T-helper 2 cell treated with Interferon-gamma antibody and Interleukin-4, amounts not matched to agents 5 μg/mL and 100 μg/mL, for 36 hours (primary cell): ENCODE results near the gene ACTL9.
"Not testable (repeated sequence)": the region's sequence is repeated elsewhere in the genome, so short reads cannot be mapped to it uniquely, and the experiment has no call there.

Source experiments
- DNase-seq: peaks from one replicate; pipeline ENCODE4 v3.0.0; 2021; ENCODE audit warnings: low spot score
- H3K27ac Mint-ChIP-seq: one replicate; pipeline ENCODE4 v1.8.0; 2021; ENCODE audit warnings: mild to moderate bottlenecking, mixed read lengths
- H3K27me3 Mint-ChIP-seq: one replicate; pipeline ENCODE4 v1.8.0; 2021; ENCODE audit warnings: low read depth, mixed read lengths
- H3K36me3 Mint-ChIP-seq: one replicate; pipeline ENCODE4 v1.8.0; 2021; ENCODE audit warnings: low read depth, mixed read lengths
- H3K4me1 Mint-ChIP-seq: one replicate; pipeline ENCODE4 v1.8.0; 2021; ENCODE audit warnings: low read depth, mixed read lengths
- H3K4me3 Mint-ChIP-seq: one replicate; pipeline ENCODE4 v1.8.0; 2022; ENCODE audit warnings: mild to moderate bottlenecking, moderate library complexity, mixed read lengths
- H3K9me3 Mint-ChIP-seq: one replicate; pipeline ENCODE4 v1.8.0; 2021; ENCODE audit warnings: mixed read lengths

ACTL9 gene, protein sequence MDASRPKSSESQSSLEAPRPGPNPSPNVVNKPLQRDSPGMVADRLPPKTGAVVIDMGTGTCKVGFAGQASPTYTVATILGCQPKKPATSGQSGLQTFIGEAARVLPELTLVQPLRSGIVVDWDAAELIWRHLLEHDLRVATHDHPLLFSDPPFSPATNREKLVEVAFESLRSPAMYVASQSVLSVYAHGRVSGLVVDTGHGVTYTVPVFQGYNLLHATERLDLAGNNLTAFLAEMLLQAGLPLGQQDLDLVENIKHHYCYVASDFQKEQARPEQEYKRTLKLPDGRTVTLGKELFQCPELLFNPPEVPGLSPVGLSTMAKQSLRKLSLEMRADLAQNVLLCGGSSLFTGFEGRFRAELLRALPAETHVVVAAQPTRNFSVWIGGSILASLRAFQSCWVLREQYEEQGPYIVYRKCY

DNA sequence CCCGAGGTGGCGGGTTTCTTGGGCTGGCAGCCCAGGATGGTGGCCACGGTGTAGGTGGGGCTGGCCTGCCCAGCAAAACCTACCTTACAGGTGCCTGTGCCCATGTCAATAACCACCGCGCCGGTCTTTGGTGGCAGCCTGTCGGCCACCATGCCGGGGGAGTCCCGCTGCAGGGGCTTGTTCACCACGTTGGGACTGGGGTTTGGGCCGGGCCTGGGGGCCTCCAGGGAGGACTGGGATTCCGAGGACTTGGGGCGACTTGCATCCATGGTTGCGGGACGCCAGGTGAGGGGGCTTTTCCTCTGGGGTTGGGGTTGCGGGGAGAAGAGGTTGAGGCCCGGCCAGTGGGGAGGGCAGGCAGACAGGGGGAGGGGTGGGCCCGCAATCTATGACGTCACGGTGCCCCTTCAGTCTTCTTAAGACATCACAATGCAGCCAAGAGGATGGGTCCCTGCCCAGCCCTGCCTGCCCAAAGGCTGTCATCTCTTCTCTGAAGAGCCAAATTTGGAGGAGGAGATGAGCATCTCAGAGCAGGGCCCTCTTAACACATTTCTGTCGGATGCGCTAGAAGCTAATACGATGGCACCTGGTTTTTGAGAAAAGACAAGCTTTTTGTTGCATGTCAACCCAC lies at the start of gene ACTL9:
TSS of gene ACTL9 (minus strand) at position 363 of the 631 bp plus-strand sequence. CDS start at position 269, 94 bp downstream.
- H3K4me3 Mint-ChIP-seq: no peak within 1 kb of the TSS
- no peak for DNase-seq
- peaks cover 21% of the 10 kb centered on the region for H3K27me3 Mint-ChIP-seq
- H3K4me1 Mint-ChIP-seq: peaks cover 52% of the 10 kb centered on the region
- no peaks in the 10 kb centered on the region for H3K9me3 Mint-ChIP-seq
- H3K36me3 Mint-ChIP-seq: no peaks in the 10 kb centered on the region
- H3K27ac Mint-ChIP-seq: no peak within 1 kb of the TSS

DNA sequence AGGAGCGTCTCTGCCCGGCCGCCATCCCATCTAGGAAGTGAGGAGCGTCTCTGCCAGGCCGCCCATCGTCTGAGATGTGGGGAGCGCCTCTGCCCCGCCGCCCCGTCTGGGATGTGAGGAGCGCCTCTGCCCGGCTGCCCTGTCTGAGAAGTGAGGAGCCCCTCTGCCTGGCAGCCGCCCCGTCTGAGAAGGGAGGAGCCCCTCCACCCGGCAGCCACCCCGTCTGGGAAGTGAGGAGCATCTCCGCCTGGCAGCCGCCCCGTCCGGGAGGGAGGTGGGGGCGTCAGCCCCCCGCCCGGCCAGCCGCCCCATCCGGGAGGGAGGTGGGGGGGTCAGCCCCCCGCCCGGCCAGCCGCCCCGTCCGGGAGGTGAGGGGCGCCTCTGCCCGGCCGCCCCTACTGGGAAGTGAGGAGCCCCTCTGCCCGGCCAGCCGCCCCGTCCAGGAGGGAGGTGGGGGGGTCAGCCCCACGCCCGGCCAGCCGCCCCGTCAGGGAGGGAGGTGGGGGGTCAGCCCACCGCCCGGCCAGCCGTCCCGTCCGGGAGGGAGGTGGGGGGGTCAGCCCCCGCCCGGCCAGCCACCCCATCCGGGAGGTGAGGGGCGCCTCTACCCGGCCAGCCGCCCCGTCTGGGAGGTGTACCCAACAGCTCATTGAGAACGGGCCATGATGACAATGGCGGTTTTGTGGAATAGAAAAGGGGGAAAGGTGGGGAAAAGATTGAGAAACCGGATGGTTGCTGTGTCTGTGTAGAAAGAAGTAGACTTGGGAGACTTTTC lies 40.9 kb upstream of the ACTL9 start:
- not testable (repeated sequence) for H3K9me3 Mint-ChIP-seq, H3K36me3 Mint-ChIP-seq, DNase-seq, H3K4me3 Mint-ChIP-seq, H3K27me3 Mint-ChIP-seq, H3K27ac Mint-ChIP-seq, H3K4me1 Mint-ChIP-seq

DNA sequence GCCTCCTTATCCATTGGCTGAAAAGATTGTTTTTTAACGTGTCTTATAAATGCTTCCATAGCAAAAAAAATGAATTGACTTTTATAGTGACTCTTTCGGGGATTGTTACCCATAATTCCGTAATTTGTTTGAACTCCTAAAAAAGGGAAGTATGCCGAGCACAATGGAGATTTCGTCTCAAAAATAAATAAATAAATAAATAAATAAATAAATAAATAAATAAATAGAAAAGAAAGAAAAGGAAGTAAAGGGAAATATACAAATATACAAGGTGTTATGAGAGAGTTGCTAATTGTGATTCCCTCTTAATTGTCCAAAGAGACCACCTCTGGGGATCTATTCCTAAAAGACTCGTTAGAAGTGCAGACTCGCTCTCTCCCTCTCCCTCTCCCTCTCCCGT lies 39.8 kb upstream of the ACTL9 start:
- no peak for DNase-seq
- Mint-ChIP-seq H3K9me3 (no peaks in the 10 kb centered on the region), H3K4me1 (no peaks in the 10 kb centered on the region), H3K27me3 (no peaks in the 10 kb centered on the region), H3K36me3 (no peaks in the 10 kb centered on the region), H3K4me3 (no peak overlapping the region), H3K27ac (no peak overlapping the region)

DNA sequence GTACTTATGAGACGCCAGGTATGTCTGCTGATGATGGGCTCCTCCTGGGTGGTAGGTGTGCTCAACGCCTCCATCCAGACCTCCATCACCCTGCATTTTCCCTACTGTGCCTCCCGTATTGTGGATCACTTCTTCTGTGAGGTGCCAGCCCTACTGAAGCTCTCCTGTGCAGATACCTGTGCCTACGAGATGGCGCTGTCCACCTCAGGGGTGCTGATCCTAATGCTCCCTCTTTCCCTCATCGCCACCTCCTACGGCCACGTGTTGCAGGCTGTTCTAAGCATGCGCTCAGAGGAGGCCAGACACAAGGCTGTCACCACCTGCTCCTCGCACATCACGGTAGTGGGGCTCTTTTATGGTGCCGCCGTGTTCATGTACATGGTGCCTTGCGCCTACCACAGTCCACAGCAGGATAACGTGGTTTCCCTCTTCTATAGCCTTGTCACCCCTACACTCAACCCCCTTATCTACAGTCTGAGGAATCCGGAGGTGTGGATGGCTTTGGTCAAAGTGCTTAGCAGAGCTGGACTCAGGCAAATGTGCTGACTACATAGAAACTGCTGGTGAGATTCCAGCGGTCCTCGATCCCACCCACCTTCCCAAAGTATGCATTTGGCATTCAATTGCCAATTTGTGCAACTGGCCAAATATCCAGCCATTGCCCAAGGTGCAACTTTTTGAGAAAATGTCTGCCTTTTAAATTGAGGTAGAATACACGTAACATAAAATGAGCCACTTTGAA lies 33.0 kb upstream of the ACTL9 start:
- DNase-seq: no peak
- no peaks in the 10 kb centered on the region for H3K27me3 Mint-ChIP-seq
- no peaks in the 10 kb centered on the region for H3K4me1 Mint-ChIP-seq
- no peak overlapping the region for H3K27ac Mint-ChIP-seq
- H3K36me3 Mint-ChIP-seq: no peaks in the 10 kb centered on the region
- H3K9me3 Mint-ChIP-seq: no peaks in the 10 kb centered on the region
- no peak overlapping the region for H3K4me3 Mint-ChIP-seq

DNA sequence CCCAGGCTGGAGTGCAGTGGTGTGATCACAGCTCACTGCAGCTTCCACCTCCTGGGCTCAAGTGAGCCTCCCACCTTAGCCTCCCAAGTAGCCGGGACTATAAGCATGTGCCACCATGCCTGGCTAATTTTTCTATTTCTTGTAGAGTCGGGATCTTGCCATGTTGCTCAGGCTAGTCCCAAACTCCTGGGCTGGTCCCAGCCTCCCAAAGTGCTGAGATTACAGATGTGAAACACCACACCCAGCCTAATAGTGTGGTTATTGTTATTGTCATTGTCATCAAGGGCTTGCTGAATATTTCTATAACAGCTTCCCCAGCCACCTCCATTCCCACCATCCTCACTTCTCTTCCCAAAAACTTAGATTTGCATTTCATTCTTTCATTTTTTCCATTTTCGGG lies 25.7 kb upstream of the ACTL9 start:
- no peak overlapping the region for H3K27ac Mint-ChIP-seq
- H3K9me3 Mint-ChIP-seq: peaks cover 5% of the 10 kb centered on the region
- DNase-seq: peak; percentile 0
- no peaks in the 10 kb centered on the region for H3K4me1 Mint-ChIP-seq
- H3K36me3 Mint-ChIP-seq: no peaks in the 10 kb centered on the region
- H3K4me3 Mint-ChIP-seq: no peak overlapping the region
- H3K27me3 Mint-ChIP-seq: peaks cover 11% of the 10 kb centered on the region

DNA sequence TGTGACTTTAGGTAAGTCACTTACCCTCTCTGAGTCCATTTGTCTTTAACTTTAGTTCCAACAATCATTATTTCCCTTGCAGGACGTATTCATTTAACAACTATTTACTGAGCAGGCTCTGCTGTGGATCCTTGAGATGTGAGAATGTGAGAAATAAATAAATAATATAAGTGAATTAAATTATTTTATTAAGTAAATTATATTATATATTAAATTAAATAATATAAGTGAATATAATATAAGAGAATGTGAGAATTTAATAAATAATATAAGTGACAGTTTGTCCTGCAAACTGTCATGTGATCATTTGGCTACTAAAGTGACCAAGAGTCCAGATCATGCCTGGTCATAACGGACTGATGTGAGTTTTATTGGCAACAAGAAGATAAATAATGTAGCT lies 23.4 kb upstream of the ACTL9 start:
- no peak overlapping the region for H3K27ac Mint-ChIP-seq
- peaks cover 9% of the 10 kb centered on the region for H3K9me3 Mint-ChIP-seq
- DNase-seq: no peak
- no peak overlapping the region for H3K4me3 Mint-ChIP-seq
- H3K27me3 Mint-ChIP-seq: peaks cover 15% of the 10 kb centered on the region
- H3K4me1 Mint-ChIP-seq: no peaks in the 10 kb centered on the region
- no peaks in the 10 kb centered on the region for H3K36me3 Mint-ChIP-seq

DNA sequence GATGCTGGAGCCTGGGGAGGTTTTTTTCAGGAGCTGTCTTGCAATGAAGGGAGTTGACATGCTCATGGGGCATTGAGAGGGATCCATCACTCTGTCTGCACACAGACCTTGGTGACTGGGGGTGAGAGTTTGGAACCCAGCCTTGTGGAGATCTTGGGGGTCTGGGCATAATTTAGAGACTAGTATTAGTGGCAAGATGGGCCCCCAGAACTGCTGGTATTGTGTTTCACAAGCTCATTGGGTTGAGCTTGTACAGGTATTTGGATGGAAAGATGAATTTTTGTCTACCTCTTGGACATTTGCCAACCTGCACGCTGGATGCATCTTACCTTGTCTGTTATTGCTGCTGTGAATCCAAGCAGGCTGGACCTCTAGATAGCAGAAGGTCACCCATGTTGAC lies 22.7 kb upstream of the ACTL9 start, which contains the start of gene OR2Z1:
TSS of gene OR2Z1 (plus strand) at position 301 of the 400 bp plus-strand sequence. CDS start 9,395 bp downstream, outside the sequence.
- H3K27me3 Mint-ChIP-seq: peaks cover 15% of the 10 kb centered on the region
- no peaks in the 10 kb centered on the region for H3K4me1 Mint-ChIP-seq
- no peak within 1 kb of the TSS for H3K4me3 Mint-ChIP-seq
- peaks cover 9% of the 10 kb centered on the region for H3K9me3 Mint-ChIP-seq
- no peaks in the 10 kb centered on the region for H3K36me3 Mint-ChIP-seq
- H3K27ac Mint-ChIP-seq: no peak within 1 kb of the TSS
- DNase-seq: no peak

DNA sequence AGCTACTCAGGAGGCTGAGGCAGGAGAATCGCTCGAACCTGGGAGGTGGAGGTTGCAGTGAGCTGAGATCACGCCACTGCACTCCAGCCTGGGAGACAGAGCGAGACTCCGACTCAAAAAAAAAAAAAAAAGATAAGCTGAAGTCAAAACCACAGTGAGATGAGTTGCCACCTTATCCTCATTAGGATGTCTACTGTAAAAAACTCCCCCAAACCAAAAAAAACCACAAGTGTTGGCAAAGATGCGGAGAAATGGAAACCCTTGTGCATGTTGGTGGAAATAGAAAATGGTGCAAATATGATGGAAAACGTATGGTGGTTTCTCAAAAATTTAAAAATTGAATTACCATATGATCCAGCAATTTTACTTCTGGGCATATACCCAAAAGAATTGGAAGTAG lies 11.7 kb upstream of the ACTL9 start:
- H3K27ac Mint-ChIP-seq, DNase-seq, H3K36me3 Mint-ChIP-seq, H3K4me3 Mint-ChIP-seq, H3K27me3 Mint-ChIP-seq: not testable (repeated sequence)
- Mint-ChIP-seq H3K4me1 (peaks cover 17% of the 10 kb centered on the region), H3K9me3 (peaks cover 19% of the 10 kb centered on the region)

DNA sequence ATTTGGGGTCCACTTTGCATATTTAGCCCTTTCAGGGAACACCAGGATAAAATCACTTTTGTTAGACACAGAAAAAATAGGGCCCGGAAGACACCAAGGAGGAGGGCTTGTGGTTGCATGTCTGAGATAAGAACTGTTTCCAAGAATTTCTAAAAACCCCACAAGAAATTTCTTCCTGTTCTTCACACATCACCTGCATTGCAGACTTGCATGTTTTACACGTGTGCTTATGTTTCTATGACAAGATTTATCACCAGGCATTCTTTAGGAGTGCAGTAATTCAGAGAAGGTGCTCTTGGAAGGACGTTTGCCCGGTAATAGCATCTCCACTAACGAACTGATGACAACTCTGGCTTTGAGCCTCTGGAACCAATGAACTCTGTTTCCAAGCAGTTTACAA lies 7.1 kb upstream of the ACTL9 start:
- no peak for DNase-seq
- H3K36me3 Mint-ChIP-seq: peaks cover 6% of the 10 kb centered on the region
- H3K4me1 Mint-ChIP-seq: peaks cover 54% of the 10 kb centered on the region
- peak overlapping the region; percentile 85 for H3K27ac Mint-ChIP-seq
- no peaks in the 10 kb centered on the region for H3K9me3 Mint-ChIP-seq
- peak overlapping the region; percentile 74 for H3K4me3 Mint-ChIP-seq
- peaks cover 4% of the 10 kb centered on the region for H3K27me3 Mint-ChIP-seq

DNA sequence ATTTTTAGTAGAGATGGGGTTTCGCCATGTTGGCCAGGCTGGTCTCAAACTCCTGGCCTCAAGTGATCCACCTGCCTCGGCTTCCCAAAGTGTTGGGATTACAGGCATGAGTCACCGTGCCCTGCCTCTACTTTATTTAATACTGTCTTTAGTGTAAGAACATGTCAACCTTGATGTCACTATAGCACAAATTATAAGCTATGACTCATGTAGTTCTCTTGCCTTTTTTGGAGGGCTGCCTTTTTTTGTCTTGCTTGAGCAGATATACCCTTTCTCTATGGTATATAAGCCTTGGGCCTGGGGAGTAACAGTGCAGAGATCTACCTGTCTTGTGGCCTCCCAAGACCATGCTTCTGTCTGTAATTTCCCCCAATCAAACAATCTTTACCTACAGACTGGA lies 6.7 kb upstream of the ACTL9 start:
- not testable (repeated sequence) for H3K27me3 Mint-ChIP-seq, H3K36me3 Mint-ChIP-seq, H3K9me3 Mint-ChIP-seq, DNase-seq
- H3K27ac Mint-ChIP-seq: peak overlapping the region; percentile 85
- H3K4me1 Mint-ChIP-seq: peaks cover 56% of the 10 kb centered on the region
- H3K4me3 Mint-ChIP-seq: peak overlapping the region; percentile 74

DNA sequence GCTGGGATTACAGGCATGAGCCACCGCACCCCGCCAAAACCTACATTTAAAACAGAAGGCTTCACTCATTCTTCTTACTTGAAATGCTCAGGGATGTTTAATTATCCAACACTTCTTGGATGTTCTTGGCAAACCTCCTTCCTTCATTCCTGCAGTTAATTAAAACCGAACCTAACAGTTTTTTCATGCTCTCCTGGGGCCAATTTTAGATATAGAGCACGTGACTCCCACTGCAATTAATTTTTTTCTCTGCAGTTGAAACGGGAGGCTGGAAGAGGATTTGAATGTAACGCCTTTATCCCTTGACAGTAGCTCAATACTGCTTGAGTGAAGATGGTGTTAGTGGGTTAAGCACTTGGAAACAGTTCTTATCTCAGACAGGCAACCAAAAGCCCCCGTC lies 4.6 kb upstream of the ACTL9 start:
- H3K9me3 Mint-ChIP-seq: no peaks in the 10 kb centered on the region
- peaks cover 9% of the 10 kb centered on the region for H3K27me3 Mint-ChIP-seq
- no peak overlapping the region for H3K4me3 Mint-ChIP-seq
- H3K36me3 Mint-ChIP-seq: peaks cover 6% of the 10 kb centered on the region
- peaks cover 56% of the 10 kb centered on the region for H3K4me1 Mint-ChIP-seq
- H3K27ac Mint-ChIP-seq: no peak overlapping the region
- DNase-seq: no peak

DNA sequence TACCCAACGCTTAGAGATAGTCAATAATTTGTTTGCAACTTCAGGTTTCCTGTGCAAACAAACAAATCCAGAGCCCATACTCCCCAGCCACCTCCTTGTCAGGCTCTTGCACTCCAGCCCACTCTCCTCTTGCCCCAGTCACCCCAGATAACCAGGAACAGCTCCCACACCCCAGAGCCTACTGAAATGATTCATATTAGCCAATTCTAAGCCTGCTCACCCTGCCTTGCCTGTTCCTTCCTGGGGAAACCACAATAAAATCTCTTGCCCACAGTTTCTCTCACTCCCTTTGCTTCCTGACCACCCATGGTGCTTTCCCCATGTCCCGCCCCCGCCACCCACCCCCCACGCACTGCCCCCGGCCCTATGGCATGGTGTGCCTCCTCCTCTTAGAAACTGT lies 3.8 kb upstream of the ACTL9 start:
- Mint-ChIP-seq H3K27ac (peak overlapping the region; percentile 74), H3K36me3 (peaks cover 6% of the 10 kb centered on the region), H3K4me1 (peaks cover 55% of the 10 kb centered on the region), H3K4me3 (peak overlapping the region; percentile 71), H3K9me3 (no peaks in the 10 kb centered on the region), H3K27me3 (peaks cover 9% of the 10 kb centered on the region)
- DNase-seq: peak; percentile 73

DNA sequence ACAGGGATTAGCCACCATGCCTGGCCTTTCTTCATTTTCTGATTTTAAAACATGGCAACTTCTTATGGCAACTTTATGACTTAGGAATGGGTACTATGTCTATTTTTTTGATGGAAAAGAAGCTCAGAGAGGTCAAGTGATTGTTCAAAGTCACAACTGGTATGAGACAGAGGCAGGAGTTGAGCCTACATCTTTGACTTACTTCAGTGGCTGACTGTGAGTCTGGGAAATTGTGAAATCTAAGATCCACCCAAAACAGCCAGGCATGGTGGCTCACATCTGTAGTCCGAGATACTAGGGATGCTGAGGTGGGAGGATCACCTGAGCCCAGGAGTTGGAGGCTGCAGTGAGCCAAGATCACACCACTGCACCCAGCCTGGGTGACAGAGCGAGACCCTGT lies 2.4 kb upstream of the ACTL9 start:
- no peaks in the 10 kb centered on the region for H3K9me3 Mint-ChIP-seq
- H3K4me3 Mint-ChIP-seq: peak overlapping the region; percentile 42
- peaks cover 6% of the 10 kb centered on the region for H3K36me3 Mint-ChIP-seq
- peaks cover 59% of the 10 kb centered on the region for H3K4me1 Mint-ChIP-seq
- peaks cover 14% of the 10 kb centered on the region for H3K27me3 Mint-ChIP-seq
- DNase-seq: no peak
- no peak overlapping the region for H3K27ac Mint-ChIP-seq
